Omental fat pad (tissue), 4 donors: Measurements from ENCODE around the gene VIPR2. TPM values are rescaled to one million over a fixed set of nuclear protein-coding genes. Genes with fewer than 3 reads are reported as not detected.

Experiments
- ATAC-seq: fragments of 150-250 bp; one replicate; pipeline ENCODE4 v1.9.1; 2016; ENCODE audit warnings: mild to moderate bottlenecking, moderate library complexity; ENCODE audit not compliant: low FRiP score
- DNase-seq: peaks from one replicate; pipeline ENCODE4 v3.0.0-alpha.2; 2019; ENCODE audit warnings: low spot score
- CTCF ChIP-seq, 3 donors: fragments of 450-650 bp; IDR thresholded peaks; one replicate each; pipeline ENCODE4 v1.5.1; 2016 to 2017; ENCODE audit warnings: antibody characterized with exemption in 3 of 3, mild to moderate bottlenecking in 3 of 3, moderate library complexity in 2 of 3
- total RNA-seq, 4 donors: library from RNA; depleted of rRNA; stranded (reverse); fragments of >200 nt; gene quantifications; one replicate each; pipeline ENCODE4 v1.1.0, GENCODE V29; 2016

VIPR2 gene
- total RNA-seq, 4 donors from 2014 or later: 3.6 to 71.0 (median 24.6) TPM

GRCh38 chr7:159119026-159119741 is 25.5 kb downstream of the VIPR2 start:
- ATAC-seq (no peak), DNase-seq (no peak)

GRCh38 chr7:159118623-159119022 is 26.0 kb downstream of the VIPR2 start:
- ATAC-seq (no peak), DNase-seq (no peak)
- TF ChIP-seq CTCF (IDR thresholded peaks at IDR 0.05): no peak

More at GRCh38 chr7:159119026-159119741, 25.5 kb downstream of the VIPR2 start:
- no peak for TF ChIP-seq CTCF (IDR thresholded peaks at IDR 0.05)

GRCh38 chr7:159118197-159118595 is 26.5 kb downstream of the VIPR2 start:
- DNase-seq: no peak
- no peak for TF ChIP-seq CTCF (IDR thresholded peaks at IDR 0.05)

GRCh38 chr7:159117366-159118196 is 27.1 kb downstream of the VIPR2 start:
- TF ChIP-seq CTCF (IDR thresholded peaks at IDR 0.05): no peak
- ATAC-seq: no peak
- no peak for DNase-seq

More at GRCh38 chr7:159118197-159118595, 26.5 kb downstream of the VIPR2 start:
- ATAC-seq: no peak

GRCh38 chr7:159116581-159117339 is 27.9 kb downstream of the VIPR2 start:
- TF ChIP-seq CTCF (IDR thresholded peaks at IDR 0.05): no peak
- ATAC-seq: no peak
- no peak for DNase-seq

- TF ChIP-seq CTCF (IDR thresholded peaks at IDR 0.05): no peak
- no peak for ATAC-seq
- DNase-seq: no peak
These were observed 28.8 kb downstream of the VIPR2 start for GRCh38 chr7:159115601-159116501.
